SK-N-SH treated with all-trans-retinoic acid at 6 μM for 48 hours (cell line): ENCODE measurements around the gene SLC13A4.
A peak's percentile ranks its signal among the peaks of the same experiment; 100 is the strongest.

Experiments
- ATAC-seq: fragments of 200-7000 bp; cut with Tn5 transposase; 3 replicates; pipeline ENCODE4 v1.9.1; 2020; ENCODE audit warnings: mild to moderate bottlenecking, moderate library complexity
- ARNTL ChIP-seq: fragments of 450-650 bp; formaldehyde crosslinking; IDR thresholded peaks from 2 replicates; pipeline ENCODE4 v1.5.0; 2020; ENCODE audit warnings: low read depth, mild to moderate bottlenecking, moderate library complexity, borderline replicate concordance
- BACH2 ChIP-seq: fragments of 250-450 bp; sonication (Bioruptor Pico); IDR thresholded peaks from 2 replicates; pipeline ENCODE4 v1.9.0; 2021; ENCODE audit warnings: mild to moderate bottlenecking, borderline replicate concordance
- CSDC2 ChIP-seq: fragments of 250-450 bp; sonication (Bioruptor Pico); IDR thresholded peaks from 2 replicates; pipeline ENCODE4 v1.5.0; 2020; ENCODE audit warnings: mild to moderate bottlenecking, moderate library complexity
- ESRRG ChIP-seq: fragments of 250-450 bp; sonication (Bioruptor Pico); IDR thresholded peaks from 2 replicates; pipeline ENCODE4 v1.6.1; 2021; ENCODE audit warnings: mild to moderate bottlenecking
- GLIS3 ChIP-seq: fragments of 250-450 bp; sonication (Bioruptor Pico); IDR thresholded peaks from 2 replicates; pipeline ENCODE4 v1.5.0; 2020; ENCODE audit warnings: mild to moderate bottlenecking, moderate library complexity
- ISL1 ChIP-seq: fragments of 250-450 bp; sonication (Bioruptor Pico); IDR thresholded peaks from 2 replicates; pipeline ENCODE4 v2.1.2; 2022; ENCODE audit warnings: mild to moderate bottlenecking, moderate library complexity
- OSR1 ChIP-seq: fragments of 250-450 bp; sonication (Bioruptor Pico); IDR thresholded peaks from 2 replicates; pipeline ENCODE4 v1.8.0; 2022; ENCODE audit warnings: moderate library complexity, mild to moderate bottlenecking, inconsistent platforms
- PATZ1 ChIP-seq: fragments of 250-450 bp; sonication (Bioruptor Pico); IDR thresholded peaks from 2 replicates; pipeline ENCODE4 v1.8.0; 2020; ENCODE audit warnings: mild to moderate bottlenecking, moderate library complexity, borderline replicate concordance
- POU6F1 ChIP-seq: fragments of 250-450 bp; sonication (Bioruptor Pico); IDR thresholded peaks from 2 replicates; pipeline ENCODE4 v1.8.0; 2021; ENCODE audit warnings: low read depth, mild to moderate bottlenecking, moderate library complexity, borderline replicate concordance
- PPARA ChIP-seq: fragments of 250-450 bp; sonication (Bioruptor Pico); IDR thresholded peaks from 2 replicates; pipeline ENCODE4 v1.5.0; 2020; ENCODE audit warnings: mild to moderate bottlenecking, borderline replicate concordance
- RARB ChIP-seq: fragments of 250-450 bp; sonication (Bioruptor Pico); IDR thresholded peaks from 2 replicates; pipeline ENCODE4 v1.8.0; 2021; ENCODE audit warnings: mild to moderate bottlenecking, moderate library complexity
- SNAI2 ChIP-seq: fragments of 250-450 bp; sonication (Bioruptor Pico); IDR thresholded peaks from 2 replicates; pipeline ENCODE4 v1.5.0; 2020; ENCODE audit warnings: mild to moderate bottlenecking, moderate library complexity
- TOX ChIP-seq: fragments of 250-450 bp; sonication (Bioruptor Pico); IDR thresholded peaks from 2 replicates; pipeline ENCODE4 v1.8.0; 2021; ENCODE audit warnings: mild to moderate bottlenecking, moderate library complexity, borderline replicate concordance
- TSHZ2 ChIP-seq: fragments of 250-450 bp; sonication (Bioruptor Pico); IDR thresholded peaks from 2 replicates; pipeline ENCODE4 v1.5.0; 2020; ENCODE audit warnings: mild to moderate bottlenecking, moderate library complexity
- ZC3H10 ChIP-seq: fragments of 250-450 bp; sonication (Bioruptor Pico); IDR thresholded peaks from 2 replicates; pipeline ENCODE4 v1.5.1; 2021; ENCODE audit warnings: mild to moderate bottlenecking, moderate library complexity
- ZFP3 ChIP-seq: fragments of 250-450 bp; sonication (Bioruptor Pico); IDR thresholded peaks from 2 replicates; pipeline ENCODE4 v1.5.0; 2020; ENCODE audit warnings: mild to moderate bottlenecking, moderate library complexity
- ZFP30 ChIP-seq: fragments of 450-650 bp; formaldehyde crosslinking; IDR thresholded peaks from 2 replicates; pipeline ENCODE4 v1.5.0; 2022; ENCODE audit warnings: mild to moderate bottlenecking, moderate library complexity
- ZNF565 ChIP-seq: fragments of 450-650 bp; formaldehyde crosslinking; conservative IDR thresholded peaks from 2 replicates; pipeline ENCODE4 v1.5.0; 2020; ENCODE audit warnings: low read depth, mild to moderate bottlenecking, moderate library complexity
- ZNF70 ChIP-seq: fragments of 450-650 bp; formaldehyde crosslinking; IDR thresholded peaks from 2 replicates; pipeline ENCODE4 v1.5.0; 2020; ENCODE audit warnings: mild to moderate bottlenecking, moderate library complexity
- ZNF8 ChIP-seq: fragments of 450-650 bp; formaldehyde crosslinking; IDR thresholded peaks from 2 replicates; pipeline ENCODE4 v1.5.0; 2020; ENCODE audit warnings: mild to moderate bottlenecking, moderate library complexity
- TF ChIP-seq, protein P1 (sequence below): fragments of 250-450 bp; sonication (Bioruptor Pico); IDR thresholded peaks from 2 replicates; pipeline ENCODE4 v1.5.1; 2020; ENCODE audit warnings: low read depth, mild to moderate bottlenecking, moderate library complexity

SLC13A4 gene

GRCh38 chr7:135774284-135774683 is 46.3 kb upstream of the SLC13A4 start:
- ATAC-seq = peak; percentile 16; the same call in 1 of the 3 replicates
- TF ChIP-seq RARB = no peak
- no peak for TF ChIP-seq TOX (CRISPR knock-in tag)
- TF ChIP-seq ARNTL (CRISPR knock-in tag) = no peak
- TF ChIP-seq ISL1 (CRISPR knock-in tag) = no peak
- no peak for TF ChIP-seq ESRRG (CRISPR knock-in tag)
- TF ChIP-seq ZFP30 = no peak
- TF ChIP-seq CSDC2 = no peak
- no peak for TF ChIP-seq GLIS3 (CRISPR knock-in tag)
- no peak for TF ChIP-seq POU6F1 (CRISPR knock-in tag)
- no peak for TF ChIP-seq ZFP3 (CRISPR knock-in tag)
- no peak for TF ChIP-seq BACH2 (CRISPR knock-in tag)
- TF ChIP-seq ZNF70 (CRISPR knock-in tag) = no peak
- TF ChIP-seq ZC3H10 (CRISPR knock-in tag) = no peak
- TF ChIP-seq PPARA (CRISPR knock-in tag) = no peak
- TF ChIP-seq, protein P1, sequence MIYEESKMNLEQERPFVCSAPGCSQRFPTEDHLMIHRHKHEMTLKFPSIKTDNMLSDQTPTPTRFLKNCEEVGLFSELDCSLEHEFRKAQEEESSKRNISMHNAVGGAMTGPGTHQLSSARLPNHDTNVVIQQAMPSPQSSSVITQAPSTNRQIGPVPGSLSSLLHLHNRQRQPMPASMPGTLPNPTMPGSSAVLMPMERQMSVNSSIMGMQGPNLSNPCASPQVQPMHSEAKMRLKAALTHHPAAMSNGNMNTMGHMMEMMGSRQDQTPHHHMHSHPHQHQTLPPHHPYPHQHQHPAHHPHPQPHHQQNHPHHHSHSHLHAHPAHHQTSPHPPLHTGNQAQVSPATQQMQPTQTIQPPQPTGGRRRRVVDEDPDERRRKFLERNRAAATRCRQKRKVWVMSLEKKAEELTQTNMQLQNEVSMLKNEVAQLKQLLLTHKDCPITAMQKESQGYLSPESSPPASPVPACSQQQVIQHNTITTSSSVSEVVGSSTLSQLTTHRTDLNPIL = no peak
- no peak for TF ChIP-seq SNAI2 (CRISPR knock-in tag)

- ATAC-seq = no peak
- no peak for TF ChIP-seq ZFP3 (CRISPR knock-in tag)
- TF ChIP-seq ARNTL (CRISPR knock-in tag) = no peak
- TF ChIP-seq CSDC2 = no peak
- TF ChIP-seq, all 23 proteins: peak for 0
Measured at GRCh38 chr7:135773464-135773863, 45.5 kb upstream of the SLC13A4 start.

DNA sequence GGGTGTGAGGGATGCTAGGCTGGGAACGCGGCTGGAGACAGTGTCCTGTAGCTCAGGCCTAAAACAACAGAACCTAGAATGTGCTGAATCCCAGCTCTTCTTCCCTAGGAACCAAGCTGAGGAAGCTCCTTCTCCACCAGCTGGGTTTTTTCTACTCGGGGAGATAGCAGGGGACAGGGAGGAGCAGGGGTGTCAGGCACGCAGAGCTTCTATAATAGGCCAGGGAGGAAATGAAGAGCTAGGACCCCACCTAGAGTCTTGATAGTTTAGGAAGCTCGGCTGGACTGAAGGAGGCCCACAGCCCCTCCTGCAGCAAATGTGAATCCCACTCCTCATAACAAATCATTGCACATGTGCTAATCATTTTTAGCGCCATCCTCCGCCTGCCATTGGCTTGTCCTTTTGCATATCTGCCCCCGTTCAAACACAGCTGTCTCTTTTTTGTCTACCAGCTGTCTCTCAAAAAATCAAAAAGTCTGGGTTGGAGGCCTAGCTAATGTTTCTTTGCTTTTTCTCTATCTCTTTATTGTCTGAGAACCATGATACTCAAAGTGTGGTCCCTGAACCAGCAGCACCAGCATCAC is 44.7 kb upstream of the SLC13A4 start:
- TF ChIP-seq PATZ1 (CRISPR knock-in tag) (no peak), ZC3H10 (CRISPR knock-in tag) (no peak), OSR1 (CRISPR knock-in tag) (no peak), ZFP30 (no peak), ZNF565 (CRISPR knock-in tag) (no peak), ZFP3 (CRISPR knock-in tag) (no peak), SNAI2 (CRISPR knock-in tag) (no peak), TSHZ2 (CRISPR knock-in tag) (no peak), ESRRG (CRISPR knock-in tag) (no peak), BACH2 (CRISPR knock-in tag) (no peak), TOX (CRISPR knock-in tag) (no peak), ZNF70 (CRISPR knock-in tag) (no peak)
- ATAC-seq = peak; percentile 14; the same call in 2 of the 3 replicates

GRCh38 chr7:135771961-135772638 is 44.1 kb upstream of the SLC13A4 start:
- peak; percentile 52 for ATAC-seq
- TF ChIP-seq OSR1 (CRISPR knock-in tag) = no peak
- no peak for TF ChIP-seq ISL1 (CRISPR knock-in tag)
- TF ChIP-seq ESRRG (CRISPR knock-in tag) = no peak
- TF ChIP-seq, protein P1 = no peak
- no peak for TF ChIP-seq ZNF8 (CRISPR knock-in tag)
- no peak for TF ChIP-seq ARNTL (CRISPR knock-in tag)
